Osteocyte (in vitro differentiated cells): Measurements from ENCODE around the gene TRPM3. TPM values are rescaled to one million over a fixed set of nuclear protein-coding genes. Genes with fewer than 3 reads are reported as not detected.

Experiments used
- DNase-seq: peaks from one replicate; pipeline ENCODE4 v3.0.0; 2021; ENCODE audit warnings: mixed read lengths; ENCODE audit not compliant: unreplicated experiment; ENCODE audit errors: extremely low spot score
- H3K27ac Mint-ChIP-seq: one replicate; pipeline ENCODE4 v1.8.0; 2021; ENCODE audit warnings: mild to moderate bottlenecking, mixed read lengths; ENCODE audit not compliant: unreplicated experiment
- H3K27me3 Mint-ChIP-seq: one replicate; pipeline ENCODE4 v1.8.0; 2021; ENCODE audit warnings: mixed read lengths; ENCODE audit not compliant: unreplicated experiment
- H3K36me3 Mint-ChIP-seq: one replicate; pipeline ENCODE4 v1.8.0; 2021; ENCODE audit warnings: mixed read lengths; ENCODE audit not compliant: unreplicated experiment
- H3K4me1 Mint-ChIP-seq: one replicate; pipeline ENCODE4 v1.8.0; 2021; ENCODE audit warnings: mixed read lengths; ENCODE audit not compliant: unreplicated experiment
- H3K4me3 Mint-ChIP-seq: one replicate; pipeline ENCODE4 v1.8.0; 2021; ENCODE audit warnings: mild to moderate bottlenecking, moderate library complexity, mixed read lengths; ENCODE audit not compliant: unreplicated experiment
- H3K9me3 Mint-ChIP-seq: one replicate; pipeline ENCODE4 v1.8.0; 2021; ENCODE audit warnings: mixed read lengths; ENCODE audit not compliant: unreplicated experiment
- total RNA-seq: library from RNA; stranded (reverse); gene quantifications from 2 replicates; pipeline ENCODE4 v1.2.1, GENCODE V29; 2021
- TF ChIP-seq, protein P1 (sequence below): fragments of 200-600 bp; sonication (generic); IDR thresholded peaks from 2 replicates; pipeline ENCODE4 v1.5.0; 2021; ENCODE audit warnings: antibody characterized with exemption, mild to moderate bottlenecking, moderate library complexity

TRPM3 gene
- total RNA-seq, 1 donor from 2014 or later: 0.05 TPM

DNA sequence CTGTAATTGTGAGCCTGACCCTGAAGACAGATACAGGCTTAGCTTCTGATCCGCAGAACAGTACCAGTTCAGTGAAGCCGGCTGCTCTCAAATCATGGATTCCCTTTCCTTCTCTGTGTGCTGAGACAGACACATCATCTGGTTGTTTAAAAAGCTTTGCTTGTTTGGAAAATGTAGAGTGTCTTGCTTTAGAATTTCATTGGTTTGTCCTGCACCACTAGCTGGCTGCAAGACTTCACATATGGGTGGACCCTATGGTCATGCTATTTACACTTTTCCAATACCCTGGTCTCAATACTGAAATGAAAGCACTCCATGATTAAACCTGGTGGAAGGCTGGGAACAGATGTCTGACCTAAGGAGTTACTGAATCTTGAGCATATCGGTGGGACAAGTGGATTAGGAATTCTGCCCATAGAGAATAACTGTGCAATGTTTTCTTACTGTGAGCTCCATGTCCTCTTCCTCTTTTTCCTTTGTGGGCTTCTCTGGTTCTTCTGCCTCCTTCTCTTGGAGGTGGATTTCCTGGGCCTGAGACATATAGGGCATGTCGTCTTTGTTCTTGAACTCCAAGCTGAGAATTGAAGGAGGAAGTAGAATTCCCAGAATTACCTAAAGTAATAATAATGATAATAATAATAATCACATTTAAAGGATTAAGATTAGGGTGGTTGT lies 505.8 kb downstream of the TRPM3 start:
- H3K36me3 Mint-ChIP-seq: no peaks in the 10 kb centered on the region
- TF ChIP-seq, protein P1, sequence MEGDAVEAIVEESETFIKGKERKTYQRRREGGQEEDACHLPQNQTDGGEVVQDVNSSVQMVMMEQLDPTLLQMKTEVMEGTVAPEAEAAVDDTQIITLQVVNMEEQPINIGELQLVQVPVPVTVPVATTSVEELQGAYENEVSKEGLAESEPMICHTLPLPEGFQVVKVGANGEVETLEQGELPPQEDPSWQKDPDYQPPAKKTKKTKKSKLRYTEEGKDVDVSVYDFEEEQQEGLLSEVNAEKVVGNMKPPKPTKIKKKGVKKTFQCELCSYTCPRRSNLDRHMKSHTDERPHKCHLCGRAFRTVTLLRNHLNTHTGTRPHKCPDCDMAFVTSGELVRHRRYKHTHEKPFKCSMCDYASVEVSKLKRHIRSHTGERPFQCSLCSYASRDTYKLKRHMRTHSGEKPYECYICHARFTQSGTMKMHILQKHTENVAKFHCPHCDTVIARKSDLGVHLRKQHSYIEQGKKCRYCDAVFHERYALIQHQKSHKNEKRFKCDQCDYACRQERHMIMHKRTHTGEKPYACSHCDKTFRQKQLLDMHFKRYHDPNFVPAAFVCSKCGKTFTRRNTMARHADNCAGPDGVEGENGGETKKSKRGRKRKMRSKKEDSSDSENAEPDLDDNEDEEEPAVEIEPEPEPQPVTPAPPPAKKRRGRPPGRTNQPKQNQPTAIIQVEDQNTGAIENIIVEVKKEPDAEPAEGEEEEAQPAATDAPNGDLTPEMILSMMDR: no peak
- DNase-seq: no peak
- peaks cover 6% of the 10 kb centered on the region for H3K27me3 Mint-ChIP-seq
- no peak overlapping the region for H3K27ac Mint-ChIP-seq
- H3K4me3 Mint-ChIP-seq: no peak overlapping the region
- peaks cover 15% of the 10 kb centered on the region for H3K4me1 Mint-ChIP-seq
- no peaks in the 10 kb centered on the region for H3K9me3 Mint-ChIP-seq

DNA sequence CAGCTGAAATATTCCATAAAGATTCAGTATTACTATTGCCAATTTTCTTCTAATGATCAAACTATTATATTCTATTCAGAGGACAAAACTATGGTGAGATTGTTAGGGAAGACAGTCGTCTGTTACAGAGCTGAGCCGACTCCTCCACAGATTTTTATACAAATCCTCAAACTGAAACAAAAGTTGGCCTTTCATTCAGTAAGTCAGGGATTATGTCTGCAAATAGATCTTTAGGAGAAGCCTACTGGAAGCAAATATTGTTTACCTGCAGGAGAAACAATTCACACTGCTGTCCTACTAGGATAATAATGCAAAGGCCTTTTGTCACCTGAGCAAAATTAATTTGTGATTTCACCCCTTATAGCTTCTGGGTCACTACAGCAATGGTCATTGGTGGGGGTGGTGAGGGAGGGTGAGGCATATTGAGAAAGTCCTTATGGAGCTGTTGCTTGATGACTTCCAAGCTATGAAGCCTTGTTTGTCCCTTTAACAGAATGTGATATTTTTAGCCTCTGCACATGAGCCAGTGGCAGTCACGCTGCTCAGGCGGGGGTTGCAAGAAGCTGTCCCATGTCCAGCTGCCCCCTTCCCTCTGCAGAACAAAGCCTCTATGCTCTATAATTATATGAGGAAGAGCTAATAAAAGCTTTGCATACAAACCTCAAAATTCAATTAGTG lies 506.5 kb downstream of the TRPM3 start:
- Mint-ChIP-seq H3K9me3 (no peaks in the 10 kb centered on the region), H3K36me3 (no peaks in the 10 kb centered on the region), H3K4me3 (no peak overlapping the region), H3K27me3 (peaks cover 6% of the 10 kb centered on the region), H3K27ac (no peak overlapping the region), H3K4me1 (peaks cover 15% of the 10 kb centered on the region)
- no peak for DNase-seq
- TF ChIP-seq, protein P1: no peak

DNA sequence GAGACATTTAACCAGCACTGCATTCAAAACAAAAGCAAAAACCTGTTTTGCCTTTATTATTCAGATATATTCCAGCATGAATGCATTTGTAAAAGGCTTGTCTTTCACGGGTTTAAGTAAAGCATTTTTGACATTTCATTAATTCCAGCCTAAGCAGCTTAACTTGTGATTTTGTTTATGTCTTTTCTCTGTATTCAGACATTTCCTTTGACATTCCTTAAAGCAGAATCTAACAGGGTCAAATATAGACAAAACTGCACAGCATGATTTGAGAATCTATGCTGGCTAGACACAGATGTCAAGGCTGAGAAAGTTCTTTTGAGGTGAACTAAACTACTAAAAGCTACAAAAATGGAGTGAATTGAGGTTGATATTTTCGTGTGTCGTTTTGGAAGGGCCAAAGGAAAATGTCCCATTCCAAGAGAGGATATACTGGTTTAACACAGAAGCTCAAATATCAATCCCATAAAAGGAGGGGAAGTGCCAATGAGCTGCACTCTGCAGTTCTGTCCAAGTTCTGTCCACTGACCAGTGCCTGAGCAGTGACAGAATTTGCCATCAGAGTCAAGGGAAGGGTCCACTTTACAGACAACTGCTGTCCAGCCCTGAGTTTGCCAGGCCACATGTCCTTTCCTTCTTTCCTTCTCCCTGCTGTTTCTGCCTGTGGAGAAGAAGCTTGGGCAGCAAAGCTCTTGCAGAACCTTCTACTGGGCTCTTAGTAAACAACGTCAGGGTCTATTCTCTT lies 508.2 kb downstream of the TRPM3 start:
- no peaks in the 10 kb centered on the region for H3K36me3 Mint-ChIP-seq
- TF ChIP-seq, protein P1: no peak
- H3K27ac Mint-ChIP-seq: peak overlapping the region; percentile 56
- H3K9me3 Mint-ChIP-seq: no peaks in the 10 kb centered on the region
- peaks cover 18% of the 10 kb centered on the region for H3K4me1 Mint-ChIP-seq
- H3K4me3 Mint-ChIP-seq: no peak overlapping the region
- H3K27me3 Mint-ChIP-seq: peaks cover 6% of the 10 kb centered on the region
- no peak for DNase-seq

DNA sequence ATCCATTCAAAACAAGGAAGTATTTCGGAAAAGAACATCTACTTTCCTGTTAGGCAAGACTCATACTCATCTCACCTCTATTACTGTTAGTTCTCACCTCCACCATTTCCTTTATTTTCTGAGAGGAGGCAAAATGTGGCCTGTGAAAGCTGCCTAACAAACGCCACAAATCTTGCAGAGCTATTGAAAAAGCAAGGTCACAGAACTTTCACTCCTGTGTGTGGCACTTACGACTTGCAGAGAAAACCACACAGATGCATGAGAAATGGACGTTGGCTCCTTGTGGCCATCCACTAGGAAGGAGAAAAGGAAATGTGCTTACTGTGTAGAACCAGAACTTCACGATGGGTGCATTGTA lies 511.2 kb downstream of the TRPM3 start:
- Mint-ChIP-seq H3K9me3 (no peaks in the 10 kb centered on the region), H3K4me3 (no peak overlapping the region), H3K27ac (no peak overlapping the region), H3K27me3 (no peaks in the 10 kb centered on the region), H3K4me1 (peaks cover 18% of the 10 kb centered on the region), H3K36me3 (no peaks in the 10 kb centered on the region)
- TF ChIP-seq, protein P1: no peak
- DNase-seq: no peak
